AML-193 (cell line): ENCODE data around the gene MRPL12.
A peak's percentile ranks its signal among the peaks of the same experiment; 100 is the strongest.

Experiments
- DNase-seq, 2 experiments: peaks; one replicate each; lab custom pipeline; 2025; lab: John Stamatoyannopoulos, UW

MRPL12 gene

DNA sequence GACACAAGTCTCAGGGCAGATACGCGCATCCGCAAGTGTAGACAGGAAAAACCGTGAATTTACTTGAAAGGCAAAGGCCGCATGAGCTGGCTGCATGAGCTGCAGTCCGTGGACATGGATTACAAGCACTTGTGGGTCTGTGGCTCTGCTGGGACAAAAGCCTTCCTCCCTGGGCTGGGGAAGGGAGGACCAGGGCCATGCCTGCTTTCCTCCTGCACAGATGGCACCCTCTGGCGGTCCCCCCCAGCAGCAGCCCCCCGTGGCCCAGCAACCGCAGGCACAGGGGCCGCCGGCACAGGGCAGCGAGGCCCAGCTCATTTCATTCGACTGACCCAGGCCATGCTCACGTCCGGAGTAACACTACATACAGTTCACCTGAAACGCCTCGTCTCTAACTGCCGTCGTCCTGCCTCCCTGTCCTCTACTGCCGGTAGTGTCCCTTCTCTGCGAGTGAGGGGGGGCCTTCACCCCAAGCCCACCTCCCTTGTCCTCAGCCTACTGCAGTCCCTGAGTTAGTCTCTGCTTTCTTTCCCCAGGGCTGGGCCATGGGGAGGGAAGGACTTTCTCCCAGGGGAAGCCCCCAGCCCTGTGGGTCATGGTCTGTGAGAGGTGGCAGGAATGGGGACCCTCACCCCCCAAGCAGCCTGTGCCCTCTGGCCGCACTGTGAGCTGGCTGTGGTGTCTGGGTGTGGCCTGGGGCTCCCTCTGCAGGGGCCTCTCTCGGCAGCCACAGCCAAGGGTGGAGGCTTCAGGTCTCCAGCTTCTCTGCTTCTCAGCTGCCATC lies 1.7 kb upstream of the MRPL12 start:
- DNase-seq: no peak

GRCh38 chr17:81703747-81704654 lies 834 bp downstream of the MRPL12 start:
- no peak for DNase-seq

- DNase-seq: no peak
Observed at GRCh38 chr17:81705518-81706231, 2.5 kb downstream of the MRPL12 start.

GRCh38 chr17:81706232-81706611 lies 3.1 kb downstream of the MRPL12 start:
- no peak for DNase-seq

GRCh38 chr17:81706757-81707624 lies 3.8 kb downstream of the MRPL12 start:
- no peak for DNase-seq

- DNase-seq: no peak
Observed at GRCh38 chr17:81707725-81708646, 4.8 kb downstream of the MRPL12 start.

DNA sequence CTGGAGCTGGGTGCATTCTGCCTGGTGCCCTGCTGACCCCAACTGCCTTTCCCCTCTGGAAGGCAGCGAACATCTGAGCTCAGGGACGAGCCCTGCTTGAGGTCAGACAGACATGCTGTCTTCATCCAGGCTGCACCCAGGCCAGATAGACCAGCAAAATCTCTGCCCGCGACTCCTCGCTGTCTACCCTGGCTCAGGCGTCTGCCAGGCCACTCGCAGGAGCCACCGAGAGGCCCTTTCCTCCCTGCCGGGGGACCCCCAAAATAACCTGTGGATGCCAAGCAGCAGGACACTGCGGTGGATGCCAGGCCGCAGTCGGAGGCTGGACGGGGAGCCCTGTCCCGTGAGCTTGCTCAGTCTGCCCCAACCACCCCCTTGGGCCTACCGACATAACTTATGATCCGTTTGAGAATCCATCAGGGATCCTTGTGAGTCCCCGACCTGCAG lies 5.6 kb downstream of the MRPL12 start:
- no peak for DNase-seq

DNA sequence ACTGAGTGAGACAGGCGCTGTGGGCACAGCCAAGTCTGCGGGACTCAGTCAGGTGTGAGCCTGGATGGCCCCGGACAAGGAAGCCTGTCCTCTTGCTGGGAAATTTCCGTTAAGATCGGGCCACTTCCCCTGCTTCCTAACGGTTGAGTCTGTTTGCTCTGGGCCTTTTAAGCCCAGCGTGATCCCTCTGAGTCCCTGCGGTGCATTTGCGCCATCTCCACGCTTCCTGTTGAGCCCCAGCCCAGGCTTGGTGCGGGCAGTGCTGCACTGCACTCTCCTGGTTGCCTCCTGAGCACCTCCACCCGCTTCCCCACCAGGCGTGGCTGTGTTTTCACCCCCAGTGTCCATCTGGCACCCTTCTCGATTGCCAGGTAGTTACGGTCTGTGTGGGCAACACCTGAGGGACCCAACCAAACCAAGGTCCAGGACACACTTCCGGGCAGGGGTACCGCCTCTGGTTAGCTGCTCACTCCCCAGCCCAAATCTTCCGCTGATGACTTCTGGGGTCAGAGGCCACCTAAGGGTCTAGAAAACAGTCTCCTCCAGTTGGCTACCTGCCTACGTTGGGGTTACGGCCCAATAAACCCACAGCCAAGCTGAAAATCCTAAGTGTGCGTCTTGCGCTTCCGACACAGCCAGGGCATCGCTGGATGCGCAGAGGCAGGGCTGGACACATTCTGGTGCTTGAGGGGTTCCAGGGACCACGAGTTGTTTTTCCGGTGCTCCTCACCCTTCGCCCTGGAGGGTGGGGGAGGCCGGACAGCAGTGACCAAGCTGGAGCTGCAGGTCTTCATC lies 7.5 kb downstream of the MRPL12 start:
- DNase-seq: no peak

DNA sequence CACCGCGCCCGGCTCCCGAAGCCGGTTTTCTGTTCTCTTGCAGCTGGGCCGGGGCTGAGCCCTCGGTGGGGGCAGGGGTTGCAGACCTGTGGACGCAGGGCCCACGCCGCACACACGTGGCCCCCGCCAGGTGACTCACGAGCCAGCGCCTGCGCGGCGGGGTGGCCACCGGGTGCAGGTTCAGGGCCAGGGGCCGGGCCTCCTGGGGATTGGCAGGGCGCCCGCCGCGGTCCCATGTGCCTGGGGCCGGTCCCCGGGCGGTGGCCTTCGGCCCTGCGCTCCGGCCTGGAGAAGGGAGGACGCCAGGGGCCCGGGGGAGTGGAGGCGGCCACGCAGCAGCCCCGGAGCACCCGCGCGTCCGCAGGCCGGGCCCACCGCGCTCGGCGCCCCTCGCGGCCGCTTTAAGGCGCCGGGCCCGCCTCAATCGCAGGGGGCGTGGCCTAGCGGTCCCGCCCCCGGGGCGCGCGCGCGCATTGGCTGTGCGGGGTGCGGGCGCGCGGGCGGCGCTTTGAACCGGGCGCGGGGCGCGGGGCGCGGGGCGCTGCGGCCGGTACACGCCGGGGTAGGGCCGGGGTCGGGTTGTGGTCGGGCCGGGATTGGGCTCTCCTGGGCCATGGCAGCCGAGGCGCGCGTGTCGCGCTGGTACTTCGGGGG lies 8.8 kb downstream of the MRPL12 start, which contains the start of gene SLC25A10:
Gene SLC25A10 (plus strand): TSS at position 471 of the 654 bp plus-strand sequence. CDS start 143 bp downstream, at position 614.
- DNase-seq: peak; percentile 78 to 81

DNA sequence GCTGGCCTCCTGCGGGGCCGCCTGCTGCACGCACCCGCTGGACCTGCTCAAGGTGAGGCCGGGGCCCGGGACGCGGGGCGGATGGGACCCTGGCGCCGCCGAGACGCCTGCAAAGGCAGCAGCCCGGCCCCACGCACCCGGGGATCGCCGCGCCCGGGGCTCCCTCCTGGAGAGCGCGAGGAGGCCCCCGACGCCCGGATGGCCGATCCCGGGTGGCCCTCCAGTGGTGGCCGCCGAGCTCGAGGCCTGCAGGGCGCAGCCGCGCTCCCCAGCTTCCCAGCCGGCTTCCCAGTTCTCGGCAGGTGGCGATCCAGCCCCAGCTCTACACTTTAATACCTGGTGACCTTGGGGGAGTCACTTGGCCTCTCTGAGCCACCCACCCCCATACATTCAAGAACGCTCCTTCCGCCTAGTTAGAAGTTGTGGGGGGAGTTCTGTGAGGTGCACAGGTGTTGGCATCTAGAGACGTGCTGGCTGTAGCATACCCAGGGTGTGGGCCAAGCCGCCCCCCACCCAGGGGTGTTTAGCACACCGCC lies 9.4 kb downstream of the MRPL12 start:
- peak; percentile 19 for DNase-seq

- no peak for DNase-seq
Observed at GRCh38 chr17:81713004-81713555, 9.9 kb downstream of the MRPL12 start.

- no peak for DNase-seq
Observed at GRCh38 chr17:81713556-81714411, 10.6 kb downstream of the MRPL12 start.

DNA sequence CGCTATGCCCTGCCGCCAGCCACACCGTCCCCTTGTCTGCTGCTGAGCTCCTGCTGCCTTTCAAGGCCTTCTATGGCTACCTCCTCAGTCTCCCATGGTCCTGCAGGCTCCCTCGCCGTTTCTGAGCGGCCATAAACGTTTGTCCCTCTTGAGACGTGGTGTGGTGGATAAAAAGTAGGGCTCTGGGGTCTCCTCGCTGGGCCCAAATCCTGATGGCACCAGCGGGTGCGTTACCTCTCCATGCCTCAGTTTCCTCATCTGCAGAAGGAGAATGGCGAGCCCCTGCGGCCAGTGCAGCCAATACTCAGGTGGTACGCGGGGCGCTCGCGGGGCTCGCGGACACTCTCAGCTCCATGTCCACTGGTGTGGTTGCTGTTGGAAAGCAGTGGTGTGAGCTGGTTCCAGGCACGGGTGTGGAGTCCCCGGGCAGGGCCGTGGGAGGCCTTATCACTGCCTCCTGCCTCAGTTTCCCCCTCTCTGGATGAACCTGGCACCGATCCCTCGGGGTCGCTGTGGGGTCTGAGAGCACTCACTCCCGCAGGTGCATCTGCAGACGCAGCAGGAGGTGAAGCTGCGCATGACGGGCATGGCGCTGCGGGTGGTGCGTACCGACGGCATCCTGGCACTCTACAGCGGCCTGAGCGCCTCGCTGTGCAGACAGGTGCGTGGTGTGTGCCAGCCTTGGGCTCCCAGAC lies 11.4 kb downstream of the MRPL12 start:
- DNase-seq: no peak

DNA sequence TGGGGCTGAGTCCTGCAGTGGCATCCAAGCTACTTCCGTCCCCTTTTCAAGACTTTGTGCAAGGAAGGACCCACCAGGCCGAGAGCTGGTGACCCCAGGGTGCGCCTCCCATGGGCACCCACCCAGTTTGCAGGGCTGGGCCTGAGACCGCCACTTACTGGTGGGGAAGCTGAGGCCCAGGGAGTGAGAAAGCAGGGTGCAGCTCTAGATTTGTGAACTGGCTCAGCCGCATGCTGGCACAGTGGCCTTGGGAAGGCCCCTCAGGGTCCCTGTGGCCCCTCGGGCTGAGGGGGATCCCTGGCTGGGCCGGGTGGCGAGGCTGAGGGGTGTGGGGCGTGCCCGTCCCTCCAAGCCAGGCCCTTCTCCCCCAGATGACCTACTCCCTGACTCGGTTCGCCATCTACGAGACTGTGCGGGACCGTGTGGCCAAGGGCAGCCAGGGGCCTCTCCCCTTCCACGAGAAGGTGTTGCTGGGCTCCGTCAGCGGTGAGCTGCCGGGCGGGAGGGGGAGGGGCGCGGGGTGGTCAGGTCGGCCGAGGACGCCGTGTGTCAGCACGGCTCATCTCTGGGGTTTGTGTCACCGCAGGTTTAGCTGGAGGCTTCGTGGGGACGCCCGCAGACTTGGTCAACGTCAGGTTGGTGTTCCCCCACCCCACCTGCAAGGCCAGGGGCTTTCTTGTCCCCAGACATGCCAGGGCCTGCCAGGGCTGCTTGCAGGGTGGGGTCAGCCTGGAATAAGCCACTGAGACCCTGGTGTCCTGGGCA lies 12.1 kb downstream of the MRPL12 start:
- no peak for DNase-seq

GRCh38 chr17:81715872-81716673 lies 12.9 kb downstream of the MRPL12 start:
- no peak for DNase-seq
